ENCODE data around the gene MAP3K5.
"Not testable (repeated sequence)": the region's sequence is repeated elsewhere in the genome, so short reads cannot be mapped to it uniquely, and the experiment has no call there.

- not testable (repeated sequence) for TF ChIP-seq POLR2AphosphoS5, POLR2A, CTCF (IDR thresholded peaks at IDR 0.05)
These were observed 2.8 kb downstream of the MAP3K5 start for GRCh38 chr6:136789440-136789839.

All from sigmoid colon (tissue), 4 donors.